GM18868 (cell line): ENCODE measurements around the gene ZNF579.
"Not testable (repeated sequence)": the region's sequence is repeated elsewhere in the genome, so short reads cannot be mapped to it uniquely, and the experiment has no call there.

ENCODE experiments used
- ATAC-seq: cut with Tn5 transposase; IDR thresholded peaks from one replicate; pipeline ENCODE4 v1.9.1; 2021; ENCODE audit warnings: mild to moderate bottlenecking, moderate library complexity; ENCODE audit not compliant: unreplicated experiment

Gene ZNF579

GRCh38 chr19:55576746-55577145 is 3.9 kb downstream of the ZNF579 start:
- no peak for ATAC-seq

- not testable (repeated sequence) for ATAC-seq
Measured at GRCh38 chr19:55573929-55574328, 6.7 kb downstream of the ZNF579 start.

GRCh38 chr19:55569477-55569876 is 11.2 kb downstream of the ZNF579 start:
- ATAC-seq: not testable (repeated sequence)

GRCh38 chr19:55567708-55568328 is 12.8 kb downstream of the ZNF579 start:
- no peak for ATAC-seq

GRCh38 chr19:55566823-55567222 is 13.8 kb downstream of the ZNF579 start:
- no peak for ATAC-seq

GRCh38 chr19:55563261-55563690 is 17.4 kb downstream of the ZNF579 start:
- no peak for ATAC-seq

- no peak for ATAC-seq
Measured at GRCh38 chr19:55559684-55560083, 21.0 kb downstream of the ZNF579 start.

- no peak for ATAC-seq
Measured at GRCh38 chr19:55554741-55555152, 25.9 kb downstream of the ZNF579 start.

GRCh38 chr19:55554302-55554701 is 26.3 kb downstream of the ZNF579 start:
- no peak for ATAC-seq

GRCh38 chr19:55553217-55554182 is 27.1 kb downstream of the ZNF579 start:
- no peak for ATAC-seq

GRCh38 chr19:55552620-55553019 is 28.0 kb downstream of the ZNF579 start:
- no peak for ATAC-seq

- no peak for ATAC-seq
Measured at GRCh38 chr19:55552206-55552605, 28.4 kb downstream of the ZNF579 start.

GRCh38 chr19:55550321-55550650 is 30.4 kb downstream of the ZNF579 start:
- ATAC-seq: no peak

- no peak for ATAC-seq
Measured at GRCh38 chr19:55549500-55550320, 30.9 kb downstream of the ZNF579 start.

- ATAC-seq: no peak
Measured at GRCh38 chr19:55546822-55547614, 33.6 kb downstream of the ZNF579 start.

GRCh38 chr19:55546011-55546410 is 34.6 kb downstream of the ZNF579 start:
- no peak for ATAC-seq

GRCh38 chr19:55545443-55545842 is 35.2 kb downstream of the ZNF579 start, which contains the start of gene SBK3:
TSS of gene SBK3 (minus strand) at chr19:55545543. CDS start at chr19:55545543, 0 bp downstream.
- ATAC-seq: no peak

GRCh38 chr19:55544776-55545439 is 35.7 kb downstream of the ZNF579 start:
- no peak for ATAC-seq

GRCh38 chr19:55544014-55544413 is 36.6 kb downstream of the ZNF579 start:
- no peak for ATAC-seq

- ATAC-seq: no peak
Measured at GRCh38 chr19:55543567-55543966, 37.1 kb downstream of the ZNF579 start.
